ENCODE results near the gene OPRD1.
"Not testable (repeated sequence)": the region's sequence is repeated elsewhere in the genome, so short reads cannot be mapped to it uniquely, and the experiment has no call there.

OPRD1 gene

DNA sequence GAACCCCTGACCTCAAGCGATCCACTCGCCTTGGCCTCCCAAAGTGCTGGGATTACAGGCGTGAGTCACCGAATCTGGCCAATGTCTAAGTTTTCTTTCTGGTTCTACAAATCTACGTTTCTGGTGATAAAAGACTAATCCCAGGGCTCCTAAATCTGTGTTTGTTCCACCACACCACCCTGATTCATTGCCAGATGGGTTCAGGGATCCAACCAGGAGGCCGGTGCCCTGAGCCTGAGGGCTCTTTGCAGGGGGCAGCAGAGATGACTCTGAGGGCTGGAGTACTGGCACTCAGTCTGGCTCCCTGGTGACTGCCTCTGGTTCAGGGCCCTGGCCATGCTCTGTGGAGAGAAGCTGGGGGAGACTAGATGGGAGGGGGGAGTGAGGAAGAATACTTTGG, 10.5 kb upstream of the OPRD1 start:
- DNase-seq (ENCODE audit: low read depth, low spot score): no peak

DNA sequence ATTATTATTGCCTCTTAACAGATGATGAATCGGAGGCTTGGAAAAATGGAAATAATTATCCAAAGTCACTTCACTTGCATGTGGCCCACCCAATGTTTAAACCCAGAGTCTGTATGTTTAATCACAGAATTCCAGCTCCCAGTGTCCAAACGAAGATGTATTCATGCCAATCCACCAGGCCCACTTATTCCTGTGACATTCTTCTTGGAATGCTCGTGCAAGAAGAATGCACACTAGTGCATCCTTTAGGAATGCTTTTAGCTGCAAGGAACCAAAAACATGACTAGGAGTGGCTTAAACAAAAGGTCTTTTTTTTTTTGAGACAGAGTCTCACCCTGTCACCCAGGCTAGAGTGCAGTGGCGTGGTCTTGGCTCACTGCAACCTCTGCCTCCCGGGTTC, 8.9 kb upstream of the OPRD1 start:
- no peak for DNase-seq (ENCODE audit: low read depth, low spot score)

DNA sequence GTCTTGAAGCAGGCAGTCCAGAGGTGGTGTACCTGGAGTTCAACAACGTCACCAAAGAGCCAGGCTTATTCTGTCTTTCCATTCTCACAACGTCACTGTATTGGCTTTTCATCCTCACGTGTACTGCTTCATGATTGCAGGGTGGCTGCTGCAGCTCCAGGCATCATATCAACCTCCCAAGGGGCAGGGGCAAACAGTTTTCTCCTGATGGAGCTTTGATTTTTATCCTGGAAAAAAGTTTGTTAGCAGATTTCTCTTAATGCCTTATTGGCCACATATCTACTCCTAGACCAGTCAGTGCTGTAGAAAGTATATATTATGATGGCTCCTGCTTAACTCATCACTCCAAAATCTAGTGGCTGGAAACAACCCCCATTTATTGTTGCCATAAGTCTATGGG, 8.3 kb upstream of the OPRD1 start:
- DNase-seq (ENCODE audit: low read depth, low spot score): no peak

DNA sequence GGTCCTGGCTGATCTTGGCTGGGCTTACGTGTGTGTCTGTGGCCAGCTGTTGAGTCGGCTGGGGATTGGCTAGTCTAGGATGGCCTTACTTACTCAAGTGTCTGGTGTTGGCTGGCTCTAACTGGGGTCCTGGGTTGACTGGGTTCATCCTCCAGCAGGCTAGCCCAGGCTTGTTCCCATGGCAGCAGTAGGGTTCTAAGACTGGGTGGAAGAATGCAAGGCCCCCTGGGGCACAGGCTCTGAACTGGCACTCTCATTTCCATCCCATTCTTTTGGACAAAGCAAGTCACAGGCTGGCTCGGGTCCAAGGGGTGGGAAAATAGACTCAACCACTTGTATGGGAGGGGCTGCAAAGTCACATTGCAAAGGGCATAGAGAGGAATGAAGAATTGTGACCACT, 7.9 kb upstream of the OPRD1 start:
- DNase-seq (ENCODE audit: low read depth, low spot score): no peak

DNA sequence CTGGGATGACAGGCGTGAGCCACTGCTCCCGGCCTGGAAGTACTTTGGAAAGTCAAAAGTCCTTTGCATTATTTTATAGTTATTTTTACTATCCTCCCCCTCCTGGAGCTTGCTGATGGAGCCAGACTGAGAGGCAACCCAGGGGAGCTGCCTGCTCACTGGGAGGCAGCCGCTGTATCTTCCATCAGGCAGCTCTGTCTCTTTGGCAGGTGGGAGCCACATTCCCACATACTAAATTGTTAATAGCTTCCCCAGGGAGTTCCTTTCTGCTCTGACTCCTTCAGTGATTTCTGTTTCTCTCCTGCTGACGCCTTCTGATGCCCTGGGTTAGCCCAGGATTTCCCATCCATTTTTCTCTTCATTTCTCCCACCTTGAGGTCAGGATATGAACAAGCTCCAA, 4.9 kb upstream of the OPRD1 start:
- no peak for DNase-seq (ENCODE audit: low read depth, low spot score)

DNA sequence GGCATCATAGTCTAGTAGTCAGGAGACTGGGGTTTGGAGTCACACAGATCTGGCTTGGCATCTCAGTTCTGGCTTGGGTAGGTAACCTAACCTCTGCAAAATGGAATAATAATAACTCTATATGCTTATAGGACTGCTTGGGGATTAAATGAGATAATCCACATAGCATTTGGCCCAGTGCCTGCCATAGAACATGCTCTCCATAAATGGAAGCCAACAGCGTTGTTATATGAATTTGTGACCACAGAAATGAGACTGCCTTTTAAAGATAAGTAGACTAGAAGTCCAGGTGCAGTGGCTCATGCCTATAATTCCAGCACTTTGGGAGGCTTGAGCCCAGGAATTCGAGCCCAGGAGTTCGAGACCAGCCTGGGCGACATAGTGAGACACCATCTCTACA, 4.0 kb upstream of the OPRD1 start:
- no peak for DNase-seq (ENCODE audit: low read depth, low spot score)

DNA sequence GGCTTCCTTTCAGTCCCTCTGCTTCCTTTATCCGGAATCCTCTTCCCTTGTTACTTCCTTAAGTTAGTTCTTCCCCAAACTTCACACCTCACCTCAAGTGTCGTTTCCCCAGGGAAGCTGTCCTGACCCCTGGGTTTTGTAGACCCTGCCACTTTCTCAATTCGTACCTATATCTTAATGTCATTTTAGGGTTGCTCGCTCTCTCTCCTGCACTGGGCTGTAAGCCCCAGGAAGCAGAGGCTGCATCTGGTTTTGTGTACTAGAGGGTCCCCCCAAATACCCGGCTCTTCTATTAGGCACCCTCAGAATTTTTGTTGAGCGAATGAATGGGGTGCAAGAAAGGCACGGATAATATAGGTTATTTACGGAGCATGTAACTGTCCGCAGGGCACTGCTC, 603 bp upstream of the OPRD1 start:
- no peak for DNase-seq (ENCODE audit: low read depth, low spot score)

DNA sequence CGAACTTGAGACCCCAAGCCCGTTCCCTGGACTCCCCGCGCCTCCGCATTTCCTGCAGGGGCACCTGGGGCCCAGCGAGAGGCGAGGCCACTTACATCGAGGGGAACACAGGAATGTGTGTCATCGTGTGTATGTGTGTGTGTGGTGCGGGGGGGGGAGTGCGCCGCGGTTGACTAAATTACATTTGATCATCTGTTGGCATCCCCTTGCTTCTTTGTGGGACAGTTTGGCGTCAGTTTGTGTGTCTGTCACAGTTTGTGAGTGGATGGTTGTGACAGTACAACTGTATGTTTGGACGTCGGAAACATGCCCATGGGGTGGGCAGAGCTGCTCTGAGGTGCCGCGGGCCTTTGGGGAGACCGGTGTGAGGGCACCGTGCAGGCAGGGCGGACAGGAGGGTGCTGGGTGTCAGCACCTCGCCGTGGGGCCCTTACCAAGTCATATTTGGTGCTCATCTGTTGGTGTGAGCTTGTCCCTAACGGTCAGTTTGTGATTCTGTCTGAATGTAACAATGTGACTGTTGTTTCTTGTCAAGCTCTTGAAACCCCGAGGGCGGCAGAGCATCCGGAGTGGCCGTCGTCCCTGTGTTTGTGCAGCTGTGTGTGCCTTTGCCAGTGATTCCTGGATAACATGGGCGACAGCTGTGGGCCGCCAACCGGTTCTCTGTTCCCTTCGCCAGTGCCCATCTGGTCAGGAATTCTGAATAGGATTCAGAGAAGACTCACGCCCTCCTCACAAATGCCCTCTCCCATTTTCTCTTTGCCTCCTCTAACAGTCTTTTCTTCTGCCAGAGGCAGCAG, 899 bp downstream of the OPRD1 start:
- no peak for DNase-seq (ENCODE audit: low read depth, low spot score)

DNA sequence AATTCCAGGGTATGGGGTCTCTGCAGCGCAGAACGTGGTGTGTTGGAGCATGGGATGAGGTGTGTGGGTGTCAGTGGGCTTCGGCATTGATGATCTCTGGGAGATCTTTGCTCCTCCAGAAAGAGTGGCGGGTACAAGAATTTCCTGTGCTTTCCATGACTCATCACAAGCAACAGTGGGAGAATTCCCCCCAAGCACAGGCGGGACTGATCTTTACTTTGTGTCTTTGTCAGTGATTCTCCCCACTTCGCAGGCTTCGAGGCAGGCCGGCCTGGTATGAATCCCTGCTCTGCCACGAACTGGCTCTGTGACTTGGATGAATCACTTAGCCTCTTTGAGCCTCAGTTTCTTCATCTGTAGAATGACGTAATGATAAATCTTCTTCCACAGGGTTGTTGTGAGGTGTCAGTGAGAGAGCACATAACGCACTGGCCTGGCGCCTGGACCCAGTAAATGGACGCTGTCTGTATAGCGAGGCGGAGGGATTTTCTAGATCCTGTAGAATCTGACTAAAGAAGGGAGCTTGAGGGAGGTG, 2.0 kb downstream of the OPRD1 start:
- DNase-seq (ENCODE audit: low read depth, low spot score): no peak

DNA sequence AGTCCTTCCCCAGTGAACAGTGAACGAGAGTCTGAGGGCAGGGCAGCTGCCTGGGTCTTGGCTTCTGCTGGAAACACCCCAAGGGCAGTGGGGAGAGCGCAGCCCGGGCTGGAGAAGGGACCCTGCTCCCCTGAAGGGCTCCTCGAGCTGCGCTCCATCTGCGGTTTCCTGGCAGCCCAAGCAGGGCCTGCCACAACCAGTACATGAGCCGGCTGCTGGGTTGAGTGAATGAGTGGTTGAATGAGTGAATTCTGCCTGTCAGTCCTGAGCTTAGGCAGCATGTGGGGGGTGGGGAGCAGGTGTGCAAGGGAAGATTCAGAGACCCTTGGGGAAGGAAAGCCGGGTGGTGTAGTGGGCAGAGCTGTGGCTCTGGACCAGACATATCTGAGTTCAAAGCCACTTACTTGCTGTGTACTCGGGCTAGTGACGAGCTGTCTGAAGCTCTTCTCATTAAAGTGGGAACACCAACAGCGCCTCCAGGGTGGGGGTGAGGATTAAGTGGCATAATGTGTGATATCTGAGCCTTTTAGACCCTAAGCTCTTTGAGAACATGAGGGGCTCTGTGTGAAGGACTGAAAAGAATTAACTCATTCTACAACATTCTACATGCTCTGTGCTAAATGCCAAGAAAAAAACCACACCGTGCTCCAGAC, 3.7 kb downstream of the OPRD1 start:
- no peak for DNase-seq (ENCODE audit: low read depth, low spot score)

DNA sequence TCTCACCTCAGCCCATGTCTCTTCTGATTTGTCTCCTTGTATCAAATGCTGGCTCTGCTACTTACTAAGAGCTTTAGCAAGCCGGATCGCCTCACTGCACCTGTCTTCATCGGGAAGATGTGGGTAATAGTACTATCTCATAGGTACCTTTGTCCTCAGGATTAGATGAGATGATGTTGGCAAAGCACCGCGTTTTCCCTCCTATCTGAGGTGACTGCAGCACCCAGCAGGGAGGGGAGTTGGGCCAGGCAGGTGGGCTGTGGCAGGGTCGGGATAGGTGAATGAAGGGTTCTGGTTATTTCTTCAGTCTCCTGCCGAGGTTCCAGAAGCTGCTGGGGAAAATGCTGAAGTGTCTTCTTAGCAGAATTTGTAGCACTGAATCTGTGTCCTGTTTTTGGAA, 5.2 kb downstream of the OPRD1 start:
- DNase-seq (ENCODE audit: low read depth, low spot score): no peak

DNA sequence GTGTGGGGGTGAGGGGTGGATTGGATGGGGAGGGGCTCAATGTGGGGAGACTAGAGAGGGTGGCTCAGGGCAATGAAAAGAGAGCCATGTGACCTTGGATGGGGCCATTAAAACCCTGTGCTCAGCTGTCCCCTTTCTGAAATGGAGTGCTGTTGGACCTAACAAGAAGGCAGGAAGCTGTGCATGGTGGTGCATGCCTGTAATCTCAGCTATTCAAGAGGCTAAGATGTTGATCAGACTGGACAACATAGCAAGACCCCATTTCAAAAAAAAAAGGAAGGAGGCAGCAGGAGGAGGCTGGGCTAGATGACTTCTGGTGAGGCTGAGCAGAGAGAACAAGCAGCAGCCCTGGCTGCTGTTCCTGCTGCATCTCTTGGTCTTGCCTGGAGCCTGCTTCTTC, 7.0 kb downstream of the OPRD1 start:
- no peak for DNase-seq (ENCODE audit: low read depth, low spot score)

DNA sequence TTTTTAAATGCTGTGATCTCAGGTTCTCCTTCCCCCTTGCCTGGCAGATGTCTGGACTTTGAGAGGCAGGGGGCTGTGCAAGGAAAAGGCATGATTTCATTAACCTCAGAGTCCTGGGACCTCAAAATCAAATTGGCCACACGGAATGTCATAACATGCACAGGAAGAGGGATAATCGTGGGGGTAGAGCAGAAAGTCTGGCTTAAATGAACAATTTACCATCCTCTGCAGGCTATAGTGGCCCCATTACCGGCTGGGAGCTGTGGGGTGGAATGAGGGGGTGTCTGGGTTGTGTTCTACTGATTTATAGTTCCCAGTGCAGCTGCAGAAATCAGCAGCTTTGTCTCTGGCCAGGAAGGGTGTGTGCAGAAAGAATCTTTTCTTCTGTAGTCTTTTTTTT, 10.8 kb downstream of the OPRD1 start:
- DNase-seq (ENCODE audit: low read depth, low spot score): no peak

DNA sequence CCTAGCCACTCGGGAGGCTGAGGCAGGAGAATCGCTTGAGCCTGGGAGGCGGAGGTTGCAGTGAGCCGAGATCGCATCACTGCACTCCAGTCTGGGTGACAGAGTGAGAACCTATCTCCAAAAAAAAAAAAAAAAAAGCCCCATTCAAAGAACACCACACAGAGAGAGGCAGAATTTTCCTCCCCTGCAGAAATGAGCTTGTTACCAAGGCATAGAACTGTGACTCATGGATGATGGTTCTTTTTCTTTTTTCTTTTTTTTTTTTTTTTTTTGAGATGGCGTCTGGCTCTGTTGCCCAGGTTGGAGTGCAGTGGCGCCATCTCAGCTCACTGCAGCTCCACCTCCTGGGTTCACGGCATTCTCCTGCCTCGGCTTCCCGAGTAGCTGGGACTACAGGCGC, 12.1 kb downstream of the OPRD1 start:
- not testable (repeated sequence) for DNase-seq (ENCODE audit: low read depth, low spot score)

DNA sequence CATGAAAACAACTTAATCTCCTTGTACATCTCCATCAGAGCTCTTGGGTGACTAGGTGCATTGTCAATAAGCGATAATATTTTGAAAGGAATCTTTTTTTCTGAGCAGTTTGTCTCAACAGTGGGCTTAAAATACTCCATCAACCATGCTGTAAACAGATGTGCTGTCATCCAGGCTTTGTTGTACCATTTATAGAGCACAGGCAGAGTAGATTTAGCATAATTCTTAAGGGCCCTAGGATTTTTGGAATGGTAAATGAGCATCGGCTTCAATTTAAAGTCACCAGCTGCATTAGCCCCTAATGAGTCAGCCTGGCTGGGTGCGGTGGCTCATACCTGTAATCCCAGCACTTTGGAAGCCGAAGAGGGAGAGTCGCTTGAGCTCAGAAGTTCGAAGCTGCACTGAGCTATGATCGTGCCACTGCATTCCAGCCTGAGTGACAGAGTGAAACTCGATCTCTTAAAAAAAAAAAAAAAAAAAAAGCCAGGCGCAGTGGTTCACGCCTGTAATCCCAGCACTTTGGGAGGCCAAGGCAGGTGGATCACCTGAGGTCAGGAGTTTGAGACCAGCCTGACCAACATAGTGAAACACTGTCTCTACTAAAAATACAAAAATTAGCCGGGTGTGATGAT, 16.4 kb downstream of the OPRD1 start:
- not testable (repeated sequence) for DNase-seq (ENCODE audit: low read depth, low spot score)

DNA sequence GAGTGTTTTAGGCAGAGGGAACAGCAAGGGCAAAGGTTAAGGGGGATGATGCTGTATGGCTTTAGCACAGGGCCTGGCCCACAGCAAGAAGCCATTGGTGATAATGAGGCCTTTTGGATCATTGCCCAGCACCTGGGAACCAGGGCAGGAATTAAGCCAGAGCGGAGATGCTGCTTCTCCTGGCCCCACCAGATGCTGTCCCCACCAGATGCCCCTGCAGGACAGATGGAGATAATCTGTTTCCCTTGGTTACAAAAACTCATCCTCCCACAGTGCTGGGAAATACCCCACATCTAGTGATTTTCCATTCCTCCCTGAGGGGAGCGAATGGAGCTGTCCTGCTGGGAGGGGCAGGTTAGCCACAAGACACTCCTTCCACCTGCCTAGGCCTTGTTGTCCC, 18.8 kb downstream of the OPRD1 start:
- DNase-seq (ENCODE audit: low read depth, low spot score): no peak

DNA sequence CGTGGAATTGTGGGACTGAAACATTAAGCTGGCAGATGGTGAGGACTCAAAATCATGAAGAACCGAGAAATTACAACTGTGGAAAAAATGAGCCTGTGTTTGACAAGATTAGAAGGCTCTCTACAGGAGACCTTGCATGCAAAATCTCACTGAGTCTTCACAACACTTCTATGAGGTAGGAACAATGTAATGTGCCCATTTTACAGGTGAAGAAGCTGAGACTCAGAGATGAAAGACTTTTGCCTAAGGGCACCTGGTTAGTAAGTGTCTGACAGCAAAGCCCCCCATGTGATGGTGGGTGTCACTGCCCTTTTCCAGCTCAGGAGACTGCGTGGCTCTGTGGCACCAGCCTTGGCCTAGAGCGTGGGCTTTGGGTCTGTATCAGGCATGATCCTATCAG, 21.0 kb downstream of the OPRD1 start:
- no peak for DNase-seq (ENCODE audit: low read depth, low spot score)

DNA sequence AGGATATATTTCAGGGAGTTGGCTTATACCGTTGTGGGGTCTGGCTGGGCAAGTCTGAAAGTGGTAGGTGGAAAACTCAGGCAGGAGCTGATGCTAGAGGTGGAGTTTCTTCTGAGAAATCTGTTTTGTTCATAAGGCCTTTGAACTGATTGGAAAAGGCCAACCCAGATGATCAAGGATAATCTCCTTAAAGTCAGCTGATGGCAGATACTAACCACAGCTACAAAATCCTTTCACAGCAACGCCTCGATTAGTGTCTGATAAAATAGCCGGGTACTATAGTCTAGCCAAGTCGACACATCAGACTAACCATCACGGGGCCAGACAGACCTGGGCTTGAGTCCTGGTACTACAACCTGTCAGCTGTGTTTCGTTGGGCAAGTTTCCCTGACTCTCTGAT, 21.4 kb downstream of the OPRD1 start:
- no peak for DNase-seq (ENCODE audit: low read depth, low spot score)

DNA sequence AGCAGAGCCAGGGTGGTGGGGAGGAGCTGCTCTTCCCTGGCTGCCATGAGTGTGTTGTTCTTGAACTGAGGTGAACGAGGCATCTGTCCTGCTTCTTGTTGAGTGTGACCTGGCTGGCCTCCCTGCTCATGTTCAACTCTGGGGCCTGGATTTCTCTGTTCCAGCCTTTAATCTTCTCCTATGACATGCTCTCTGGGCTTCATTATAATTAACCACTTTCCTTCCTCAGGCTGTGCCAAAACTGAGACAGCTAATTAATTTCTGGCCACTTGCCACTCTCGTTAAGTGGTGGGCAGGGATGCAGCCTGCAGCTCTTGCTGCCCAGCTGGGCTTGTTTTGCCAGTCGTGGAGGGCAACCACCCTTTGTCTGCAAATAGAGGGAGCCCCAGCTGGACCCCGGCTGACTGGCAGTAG, 23.3 kb downstream of the OPRD1 start:
- DNase-seq (ENCODE audit: low read depth, low spot score): no peak

DNA sequence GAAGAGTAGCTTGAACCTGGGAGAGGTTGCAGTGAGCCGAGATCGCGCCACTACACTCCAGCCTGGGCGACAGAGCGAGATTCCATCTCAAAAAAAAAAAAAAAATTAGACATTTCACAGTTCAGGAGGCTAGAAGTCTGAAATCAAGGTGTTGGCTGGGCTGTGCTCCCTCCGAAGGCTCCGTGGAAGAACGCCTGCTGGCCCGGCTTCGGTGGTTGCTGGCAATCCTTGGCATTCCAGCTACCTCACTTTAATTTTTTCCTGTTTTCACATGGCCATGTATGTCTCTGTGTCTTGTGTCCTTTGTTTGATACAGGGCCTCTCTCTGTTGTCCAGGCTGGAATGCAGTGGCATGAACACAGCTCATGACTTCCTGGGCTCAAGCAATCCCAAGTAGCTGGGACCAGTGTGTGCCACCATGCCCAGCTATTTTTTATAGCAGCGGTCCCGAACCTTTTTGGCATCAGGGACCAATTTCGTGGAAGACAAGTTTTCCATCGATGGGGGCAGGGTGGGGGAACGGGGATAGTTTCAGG, 24.5 kb downstream of the OPRD1 start:
- no peak for DNase-seq (ENCODE audit: low read depth, low spot score)

DNA sequence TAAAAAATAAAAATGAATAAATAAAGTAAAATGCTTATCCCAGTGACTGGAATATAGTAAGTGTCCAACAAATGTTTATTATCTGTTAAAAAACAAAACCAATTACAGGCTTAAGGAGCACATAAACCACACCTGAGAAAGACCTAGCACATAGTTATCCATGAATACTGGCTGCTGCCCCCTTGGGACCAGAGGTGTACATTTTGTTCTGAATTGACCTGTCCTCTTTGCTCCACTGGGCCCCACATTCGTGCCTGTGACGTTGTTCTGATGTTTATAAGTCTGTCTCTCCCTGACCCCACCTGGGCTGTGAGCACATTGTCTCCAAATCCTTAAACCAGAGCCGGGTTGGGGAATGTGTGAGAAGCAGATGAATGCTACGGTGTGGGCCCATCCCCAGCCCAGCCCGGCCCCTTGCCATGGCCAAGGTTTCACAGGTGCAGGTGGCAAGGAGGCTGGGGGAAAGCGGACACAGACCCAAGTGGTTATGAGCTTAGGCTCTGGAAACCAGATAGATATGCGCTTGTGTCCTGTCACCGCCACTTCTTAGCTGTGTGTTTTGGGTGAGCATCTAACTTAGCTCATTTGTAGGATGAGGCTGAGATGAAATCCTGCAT, 29.1 kb downstream of the OPRD1 start:
- DNase-seq (ENCODE audit: low read depth, low spot score): no peak
